Stomach (tissue), 4 donors: ENCODE results near the gene CHRNE.

Experiments used
- CTCF ChIP-seq, 7 experiments: fragments of 450-650 bp in 4 of 7; fragments of 200-600 bp in 3 of 7; sonication (generic) in 3 of 7; IDR thresholded peaks; one replicate each; pipeline ENCODE4 v1.5.1; 2016 to 2019; ENCODE audit warnings: antibody characterized with exemption in 7 of 7, control low read depth in 2 of 7, mild to moderate bottlenecking in 1 of 7
- EP300 ChIP-seq: sonication (generic); formaldehyde crosslinking; IDR thresholded peaks from one replicate; pipeline ENCODE4 v1.6.1; 2017; ENCODE audit warnings: antibody characterized with exemption
- POLR2A ChIP-seq, 4 donors: fragments of 450-650 bp; IDR thresholded peaks; one replicate each; pipeline ENCODE4 v1.6.1; 2016; ENCODE audit warnings: antibody characterized with exemption in 4 of 4, control low read depth in 2 of 4, mild to moderate bottlenecking in 1 of 4, moderate library complexity in 1 of 4
- POLR2AphosphoS5 ChIP-seq, 3 donors: sonication (generic); formaldehyde crosslinking; IDR thresholded peaks; one replicate each; pipeline ENCODE4 v1.6.1; 2016; ENCODE audit warnings: antibody characterized with exemption in 3 of 3

DNA sequence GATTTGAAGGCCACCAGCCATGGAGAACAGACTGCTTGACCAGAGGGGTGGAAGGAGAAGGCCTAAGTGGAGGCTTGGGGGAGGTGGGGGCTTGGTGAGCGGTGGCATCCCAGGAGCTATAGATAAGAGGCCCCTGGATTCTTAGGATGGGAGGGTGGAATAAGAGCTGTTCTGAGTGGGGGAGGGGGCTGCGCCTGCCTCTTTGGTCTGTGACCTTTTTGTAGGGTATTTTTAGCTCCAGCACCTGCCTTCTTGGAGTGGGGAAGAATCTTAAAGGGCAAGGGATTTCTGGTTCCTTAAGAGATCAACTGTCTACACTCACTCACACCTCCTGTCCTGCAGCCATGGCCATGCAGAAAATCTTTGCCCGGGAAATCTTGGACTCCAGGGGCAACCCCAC is 48.6 kb upstream of the CHRNE start:
- TF ChIP-seq POLR2A (IDR thresholded peaks at IDR 0.05) (no peak), CTCF (IDR thresholded peaks at IDR 0.05) (no peak), EP300 (no peak), POLR2AphosphoS5 (IDR thresholded peaks at IDR 0.05) (no peak)
